Activated CD4-positive, alpha-beta T cell treated with anti-CD3 and anti-CD28 coated beads, Interleukin-2, amount 50 U/mL, for 24 hours (primary cell): ENCODE data around the gene SPATA4.
A peak's percentile ranks its signal among the peaks of the same experiment; 100 is the strongest.
"Not testable (repeated sequence)": the region's sequence is repeated elsewhere in the genome, so short reads cannot be mapped to it uniquely, and the experiment has no call there.

Experiments
- DNase-seq, 2 donors: peaks; one replicate each; pipeline ENCODE4 v3.0.0-alpha.2; 2020; ENCODE audit warnings: low read depth in 1 of 2, low spot score in 1 of 2

The SPATA4 gene

DNA sequence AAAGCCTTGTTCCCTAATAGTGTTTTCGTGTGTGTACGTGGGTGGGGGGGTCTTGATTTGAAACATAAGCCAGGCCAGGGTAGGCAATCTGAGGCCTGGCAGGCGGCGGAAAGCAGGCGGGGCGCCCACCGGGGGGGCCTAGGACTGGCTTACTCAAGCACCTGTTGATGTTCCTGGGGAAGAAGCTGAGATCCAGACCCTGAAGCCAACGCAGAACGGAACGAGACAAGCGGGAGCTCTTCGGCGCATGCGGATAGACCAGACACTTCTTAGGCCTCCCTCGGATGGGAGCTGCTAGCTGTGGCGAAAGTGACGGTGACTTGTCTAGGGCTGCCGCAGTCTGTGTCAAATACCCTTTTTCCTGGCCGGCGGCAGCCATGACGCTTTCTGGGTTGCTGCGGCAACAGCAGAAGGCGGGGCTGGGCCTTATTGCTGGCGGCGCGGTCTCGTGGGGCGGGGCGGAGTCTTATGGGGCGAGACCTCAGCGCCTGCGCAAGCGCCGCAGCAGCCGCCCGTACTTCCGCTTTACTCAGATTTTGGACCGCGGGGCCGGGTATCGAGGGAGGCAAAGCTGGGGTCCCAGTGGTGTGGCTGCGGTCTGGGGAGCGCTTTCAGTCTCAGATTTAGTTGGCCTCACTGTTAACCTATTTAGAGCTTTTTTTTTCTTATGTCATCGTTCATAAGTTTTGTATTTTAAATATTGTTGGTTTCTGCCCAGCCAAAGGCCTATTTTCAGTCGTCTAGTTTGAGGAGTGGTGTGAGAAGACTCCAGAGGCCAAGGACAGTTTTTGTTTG, at the start of gene SPATA4:
SPATA4 (minus strand) TSS at position 402 of the 795 bp plus-strand sequence; CDS start at position 379, 23 bp downstream.
- DNase-seq: peak; percentile 77 to 89

DNA sequence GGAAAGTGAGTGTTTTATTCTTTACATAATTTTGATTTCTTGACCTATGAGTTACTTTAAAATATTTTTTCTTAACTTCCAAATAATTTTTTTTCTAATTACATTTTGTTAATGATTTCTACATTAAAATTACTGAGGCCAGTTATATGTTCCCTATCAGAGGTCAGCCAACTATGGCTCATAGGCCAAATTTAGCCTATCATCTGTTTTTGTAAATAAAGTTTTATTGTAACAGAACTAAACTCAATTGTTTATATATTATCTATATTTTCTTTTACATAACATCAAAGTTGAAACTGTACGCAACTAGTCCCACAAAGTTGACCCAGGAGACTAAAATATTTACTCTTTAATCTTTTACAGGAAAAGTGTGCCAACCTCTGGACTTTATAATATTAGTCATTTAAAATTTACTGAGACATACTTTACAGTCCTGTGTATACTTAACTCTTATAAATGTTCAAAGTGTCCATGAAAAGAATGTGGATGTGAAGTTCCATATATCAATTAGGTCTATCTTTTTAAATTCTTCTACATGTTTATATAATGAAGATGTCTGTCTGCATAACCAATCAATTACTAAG, 47.5 kb upstream of the SPATA4 start:
- DNase-seq: no peak

DNA sequence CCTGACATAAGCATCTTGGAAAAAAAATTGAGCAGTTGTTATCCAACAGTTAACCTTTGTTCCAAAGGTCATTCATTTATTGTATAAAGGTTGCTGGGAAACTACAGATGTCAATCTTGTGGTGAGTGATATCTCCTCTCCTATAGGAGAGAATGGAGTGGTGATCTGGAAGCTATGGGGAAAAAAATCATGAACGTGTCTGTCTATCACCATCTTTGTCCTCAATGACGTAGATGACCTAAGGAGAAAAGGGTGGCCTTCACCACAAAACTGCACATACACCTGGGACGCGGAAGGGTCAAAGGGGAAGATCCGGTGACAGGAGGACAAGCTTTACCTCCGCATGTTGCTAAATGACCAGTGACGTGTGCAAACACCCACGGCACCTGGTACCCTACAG, 46.3 kb upstream of the SPATA4 start:
- no peak for DNase-seq

DNA sequence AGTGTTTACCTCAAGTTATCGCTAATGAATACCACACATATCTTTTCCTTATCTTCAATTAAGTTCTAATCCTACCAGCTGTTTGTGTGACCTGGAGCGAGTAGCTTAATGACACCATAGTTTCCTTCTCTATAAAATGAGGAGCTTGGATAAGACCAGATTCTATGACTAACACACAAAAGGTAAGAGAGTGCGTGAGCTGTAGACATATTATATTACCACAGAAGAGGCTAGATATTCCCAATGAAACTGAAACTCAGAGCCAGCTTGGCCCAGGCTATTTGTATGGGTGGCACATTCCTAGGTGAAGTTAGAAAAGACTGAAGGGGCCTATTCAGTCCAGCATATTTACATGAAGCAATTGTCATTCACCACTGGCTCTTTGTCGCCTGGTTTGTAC, 43.4 kb upstream of the SPATA4 start:
- DNase-seq: no peak

DNA sequence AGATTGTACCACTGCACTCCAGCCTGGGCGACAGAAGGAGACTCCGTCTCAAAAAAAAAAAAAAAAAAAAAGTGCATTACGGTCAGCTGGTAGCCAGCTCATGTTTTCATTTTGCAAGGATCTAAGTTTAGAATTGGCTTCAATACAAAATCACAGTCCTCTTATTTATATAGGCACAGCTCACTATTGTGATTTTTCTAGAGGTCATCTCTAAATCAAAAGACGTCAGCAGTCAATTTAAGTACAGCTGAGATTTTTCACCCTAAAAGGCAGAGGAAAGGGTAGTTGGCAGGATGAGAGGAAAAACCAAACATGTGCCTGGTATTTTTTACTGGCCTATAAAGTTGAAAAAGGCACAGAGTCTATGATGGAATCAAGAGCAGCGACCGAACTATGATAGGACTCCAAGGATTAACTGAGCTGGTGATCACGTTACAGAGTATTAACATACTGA, 42.8 kb upstream of the SPATA4 start:
- no peak for DNase-seq

DNA sequence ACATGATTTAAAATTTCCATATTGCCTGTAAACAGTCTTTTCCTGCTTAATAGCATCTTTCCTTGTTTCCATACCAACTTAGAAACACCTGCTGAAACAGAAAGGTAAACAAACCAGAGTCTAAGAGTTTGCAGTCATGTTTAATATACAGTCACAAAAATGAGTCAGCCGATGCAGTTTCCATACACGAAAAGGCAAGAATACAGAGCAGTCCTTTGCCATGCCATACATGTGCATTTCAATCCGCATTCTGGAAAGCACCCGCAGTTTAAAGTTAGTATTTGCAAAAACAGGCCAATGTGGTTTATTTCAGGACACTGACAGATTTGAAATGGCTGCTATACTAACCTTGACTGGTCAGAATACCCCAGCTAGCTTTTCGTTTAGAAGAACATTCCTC, 41.6 kb upstream of the SPATA4 start:
- no peak for DNase-seq

DNA sequence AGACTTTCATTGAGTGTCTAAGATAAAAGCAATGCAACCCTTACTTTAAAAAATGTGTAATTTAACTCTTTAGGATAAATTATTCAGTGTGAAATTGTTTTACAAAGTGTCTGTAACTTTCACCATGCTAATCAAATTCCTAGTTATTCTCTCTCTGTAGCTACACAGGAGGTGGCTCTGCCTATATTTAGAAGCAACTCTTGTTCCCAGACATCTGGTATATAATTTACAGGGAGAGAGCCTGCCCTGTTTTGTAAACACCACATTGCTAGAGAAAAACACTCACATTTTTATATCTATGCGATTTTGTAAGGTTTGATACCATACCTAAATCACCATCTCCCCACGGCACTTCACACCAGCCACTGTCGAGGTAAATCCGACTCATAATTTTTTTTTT, 35.5 kb upstream of the SPATA4 start:
- DNase-seq: no peak

DNA sequence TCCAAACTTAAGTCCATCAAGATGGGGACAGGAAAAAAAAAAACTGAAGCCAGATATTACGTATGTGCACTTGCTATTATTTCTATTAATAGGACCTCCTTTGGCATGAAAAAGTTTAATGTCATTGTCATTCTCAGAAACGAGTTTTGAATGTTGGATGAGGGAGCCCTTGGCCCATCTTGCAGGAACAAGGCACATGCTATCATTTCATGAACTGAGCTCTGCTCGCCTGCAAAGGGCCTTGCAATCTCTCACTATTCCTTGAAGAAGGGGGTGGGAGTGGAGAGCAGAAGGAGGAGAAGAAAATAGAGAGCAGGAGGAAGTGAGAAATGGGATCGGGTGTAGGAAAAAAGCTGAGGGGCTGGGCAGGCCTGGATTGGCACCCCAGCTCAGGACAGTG, 34.3 kb upstream of the SPATA4 start:
- DNase-seq: no peak

DNA sequence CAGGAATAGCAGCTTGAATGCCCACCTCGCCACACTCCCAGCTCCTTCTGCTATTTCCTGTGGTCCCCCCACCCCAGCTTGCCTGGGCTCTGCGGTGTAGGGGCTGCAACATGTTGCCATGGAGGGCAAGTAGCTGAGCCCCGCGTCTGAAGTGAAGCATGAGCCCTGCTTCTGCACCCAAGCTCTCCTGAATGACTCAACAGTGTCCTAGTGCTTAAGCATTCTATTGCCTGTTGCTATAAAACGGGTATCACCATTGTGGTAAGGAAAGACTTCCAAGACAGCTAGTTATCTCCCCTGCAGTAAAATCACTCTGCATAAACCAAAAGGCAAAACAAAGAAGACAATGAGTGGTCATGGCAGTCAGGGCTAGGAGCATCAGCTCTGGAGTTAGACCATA, 31.4 kb upstream of the SPATA4 start:
- DNase-seq: no peak

DNA sequence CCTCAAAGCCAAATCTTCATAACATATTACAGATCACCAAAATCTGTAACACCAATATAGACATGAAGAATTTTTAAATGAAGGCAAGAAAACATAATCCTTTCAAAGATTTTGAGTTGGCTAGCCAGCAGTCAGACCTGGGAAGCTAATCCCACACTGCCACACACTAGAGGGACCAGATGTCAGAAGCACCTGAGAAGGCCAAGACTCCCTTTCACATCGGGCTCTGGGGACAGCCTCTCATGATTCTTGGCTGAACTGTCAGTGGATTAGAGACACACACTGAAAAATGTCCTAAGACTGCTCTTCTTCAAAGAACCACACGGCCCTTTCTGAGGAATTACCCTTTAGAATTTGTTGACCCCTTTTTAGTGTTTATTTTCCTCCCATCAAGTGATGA, 28.2 kb upstream of the SPATA4 start:
- no peak for DNase-seq

DNA sequence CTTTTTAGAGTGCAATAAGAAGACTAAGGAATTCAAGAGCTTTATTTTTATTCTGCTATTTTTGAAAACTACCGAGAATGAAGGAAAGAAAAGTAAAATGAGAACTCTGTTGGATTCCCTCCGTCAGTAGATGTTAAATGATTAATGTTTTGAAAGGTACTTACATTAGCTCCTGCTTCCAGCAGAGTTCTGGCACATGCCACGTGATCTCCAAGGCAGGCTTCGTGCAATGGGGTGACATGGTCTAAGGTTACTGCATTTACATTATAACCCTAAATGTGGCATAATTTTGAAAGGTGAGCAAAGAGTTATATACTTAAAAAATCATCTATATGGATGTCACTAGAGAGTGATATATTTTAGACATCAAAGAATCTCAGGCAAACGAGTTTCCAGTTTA, 26.8 kb upstream of the SPATA4 start:
- DNase-seq: no peak

DNA sequence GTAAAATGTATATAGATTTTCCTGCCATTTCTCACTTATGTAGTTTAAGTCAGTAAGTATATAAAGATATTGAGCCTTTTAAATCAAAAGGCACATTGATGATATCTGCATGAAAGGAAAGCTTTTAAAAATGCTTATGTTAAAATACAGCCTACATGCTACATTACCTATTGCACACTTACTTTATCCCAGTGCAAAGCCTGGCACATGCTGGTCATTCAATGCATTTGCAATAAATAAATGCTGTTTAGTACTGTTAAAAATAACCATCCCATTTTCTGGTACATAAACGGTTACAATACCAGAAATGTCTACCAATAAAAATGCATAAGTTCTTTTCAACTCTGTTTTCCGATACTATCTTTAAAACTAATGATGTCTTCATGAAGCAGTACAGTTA, 22.1 kb upstream of the SPATA4 start:
- no peak for DNase-seq

DNA sequence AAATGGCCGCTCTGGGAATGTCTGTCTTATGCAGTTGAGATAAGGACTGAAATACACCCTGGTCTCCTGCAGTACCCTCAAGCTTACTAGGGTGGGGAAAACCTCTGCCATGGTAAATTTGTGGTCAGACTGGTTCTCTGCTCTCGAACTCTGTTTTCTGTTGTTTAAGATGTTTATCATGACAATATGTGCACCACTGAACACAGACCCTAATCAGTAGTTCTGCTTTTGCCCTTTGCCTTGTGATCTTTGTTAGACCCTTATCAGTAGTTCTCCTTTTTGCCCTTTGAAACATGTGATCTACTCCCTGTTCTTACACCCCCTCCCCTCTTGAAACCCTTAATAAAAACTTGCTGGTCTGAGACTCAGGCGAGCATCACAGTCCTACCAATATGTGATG, 17.0 kb upstream of the SPATA4 start:
- not testable (repeated sequence) for DNase-seq

DNA sequence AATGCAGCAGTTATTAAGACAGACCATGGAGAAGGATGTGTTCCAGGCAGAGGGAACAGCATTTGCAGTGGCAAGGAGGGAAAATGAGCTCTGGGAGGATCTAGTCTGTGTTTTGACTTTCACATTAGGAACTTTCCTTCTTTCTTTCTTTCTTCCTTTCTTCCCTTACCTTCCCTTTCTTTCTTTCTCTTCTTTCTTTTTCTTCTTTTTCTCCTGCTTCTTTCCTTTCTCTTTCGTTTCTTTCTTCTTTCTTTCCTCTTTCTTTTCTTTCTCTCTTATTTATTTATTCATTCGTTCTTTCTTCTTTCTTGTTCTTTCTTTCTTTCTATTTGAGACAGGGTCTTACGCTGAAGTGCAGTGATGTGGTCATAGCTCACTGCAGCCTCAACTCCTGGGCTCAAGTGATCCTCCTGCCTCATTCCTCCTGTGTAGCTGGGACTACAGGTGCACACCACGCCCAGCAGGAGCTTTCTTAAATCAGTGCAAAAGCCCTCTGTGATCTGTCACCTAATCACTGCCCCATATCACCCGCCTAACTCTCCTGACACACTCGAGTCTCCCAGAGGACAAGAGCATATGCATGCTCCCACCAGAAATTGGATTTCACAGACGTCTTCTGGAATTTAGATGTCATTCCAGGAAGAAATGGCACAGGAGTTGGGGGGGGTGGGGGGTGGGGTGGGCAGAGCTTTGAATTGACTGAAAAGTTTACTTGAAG, 15.4 kb upstream of the SPATA4 start:
- no peak for DNase-seq

DNA sequence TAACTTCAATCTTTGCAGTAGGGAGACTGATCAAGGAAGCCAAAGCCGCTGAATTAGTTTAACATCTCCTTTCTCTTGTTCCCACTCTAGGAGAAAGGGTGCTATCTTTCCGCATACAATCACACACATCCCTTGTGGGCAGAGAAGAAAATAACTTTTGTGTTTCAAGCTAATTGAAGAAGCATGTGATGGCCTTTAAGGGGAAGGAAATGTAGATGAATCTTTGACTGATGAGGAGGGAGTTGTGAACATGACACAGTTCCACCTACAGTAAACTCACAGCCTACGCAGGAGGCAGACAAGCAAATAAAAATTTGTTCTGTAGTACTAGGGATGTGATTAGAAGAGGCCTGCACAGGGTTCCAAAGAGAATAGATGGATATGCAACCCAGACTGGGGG, 14.7 kb upstream of the SPATA4 start:
- DNase-seq: no peak

DNA sequence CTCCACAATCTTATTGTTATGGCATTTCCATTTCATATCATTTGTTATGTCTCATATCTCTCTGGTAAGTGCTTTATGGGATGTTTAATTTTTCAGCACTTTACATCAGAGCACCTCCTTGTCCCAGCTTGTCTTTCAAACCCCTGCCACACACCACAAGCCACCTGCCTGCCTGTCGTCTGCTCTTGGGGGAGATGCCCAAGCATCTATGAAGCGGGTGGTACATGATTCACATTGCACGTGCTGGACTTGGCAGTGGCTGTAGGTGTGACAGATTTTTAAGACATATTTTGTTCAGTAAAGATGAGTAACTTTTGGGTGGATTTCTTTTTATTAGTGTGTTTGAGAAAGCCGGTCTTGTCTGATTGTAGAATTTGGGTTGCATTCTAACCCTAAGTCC, 14.2 kb upstream of the SPATA4 start:
- DNase-seq: no peak

DNA sequence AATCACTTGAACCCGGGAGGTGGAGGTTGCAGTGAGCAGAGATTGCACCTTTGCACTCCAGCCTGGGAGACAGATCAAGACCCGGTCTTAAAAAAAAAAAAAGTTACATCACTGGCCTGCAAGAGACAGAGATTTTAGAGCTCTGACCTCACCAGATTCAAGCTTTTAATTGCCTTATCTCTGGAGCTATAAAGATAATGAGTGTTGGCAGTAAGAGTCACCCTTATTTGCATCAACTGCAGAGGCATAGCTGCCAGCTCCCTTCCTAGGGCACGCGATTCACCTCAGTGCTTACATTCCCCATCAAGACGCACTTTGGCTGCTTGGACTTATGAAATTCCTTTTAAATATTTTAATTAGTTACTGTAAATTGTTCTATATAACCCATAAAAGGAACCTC, 12.5 kb upstream of the SPATA4 start:
- DNase-seq: no peak

DNA sequence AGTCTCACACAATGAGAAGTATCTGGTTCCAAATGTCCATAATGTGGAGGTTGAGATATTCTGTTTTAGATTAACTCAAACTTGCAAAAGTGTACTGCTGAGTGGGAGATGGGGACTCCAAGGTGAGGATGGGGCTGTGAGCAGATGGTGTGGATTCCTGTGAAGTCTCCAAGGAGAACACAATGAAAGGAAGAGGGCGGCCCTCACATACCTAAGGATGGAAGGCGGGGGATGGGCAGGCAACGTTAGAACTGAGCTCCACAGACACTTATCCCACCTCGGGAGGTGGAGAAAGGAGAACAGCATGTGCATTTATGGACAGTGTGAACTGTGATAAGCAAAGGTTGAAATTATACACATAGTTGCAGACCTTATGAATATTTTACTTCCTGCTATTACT, 9.9 kb upstream of the SPATA4 start:
- DNase-seq: no peak

DNA sequence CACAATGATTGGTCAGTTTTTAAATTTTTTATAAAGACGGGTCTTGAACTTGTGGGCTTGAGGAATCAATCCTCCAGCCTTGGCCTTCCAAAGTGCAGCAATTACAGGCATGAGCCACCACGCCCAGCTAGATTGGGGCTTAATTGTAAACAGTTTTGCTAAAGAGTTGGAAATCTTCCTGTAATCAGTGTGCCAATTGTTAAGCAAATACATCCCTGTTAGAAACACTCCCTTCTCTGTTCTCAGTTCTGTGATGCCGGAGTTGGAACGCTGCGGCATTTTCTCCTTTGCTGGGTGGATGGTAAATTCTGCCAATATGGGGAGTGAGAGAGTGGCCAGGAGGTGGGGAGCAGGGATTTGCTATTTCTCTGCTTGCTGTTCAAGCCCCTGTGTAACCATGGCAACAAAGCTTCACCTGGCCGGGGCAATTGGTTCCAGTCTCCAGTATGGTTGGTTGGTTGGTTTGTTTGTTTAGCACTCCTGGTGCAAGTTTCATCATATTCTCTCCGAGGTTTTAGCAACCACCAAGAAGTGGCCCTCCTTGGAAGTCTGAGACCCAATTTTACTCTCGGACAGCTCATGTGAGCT, 3.0 kb upstream of the SPATA4 start:
- no peak for DNase-seq

DNA sequence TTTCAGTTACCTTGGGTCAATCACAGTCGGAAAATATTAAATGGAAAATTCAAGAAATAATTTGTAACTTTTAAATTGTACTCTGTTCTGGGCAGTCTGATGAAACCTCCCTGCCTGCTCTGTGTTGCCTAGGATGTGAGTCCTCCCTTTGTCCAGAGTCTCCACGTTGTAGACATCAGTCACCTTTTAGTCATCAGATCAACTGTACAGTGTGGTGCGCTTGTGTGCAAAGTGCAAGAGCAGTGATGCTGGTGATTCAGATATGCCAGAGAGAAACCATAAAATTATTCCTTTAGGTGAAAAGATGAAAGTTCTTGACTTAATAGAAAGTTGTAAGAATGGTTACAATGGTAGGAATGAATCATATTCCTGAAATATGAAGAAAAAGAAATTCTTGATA, 1.4 kb downstream of the SPATA4 start:
- DNase-seq: peak in 1 of 2 donors; percentile 52

DNA sequence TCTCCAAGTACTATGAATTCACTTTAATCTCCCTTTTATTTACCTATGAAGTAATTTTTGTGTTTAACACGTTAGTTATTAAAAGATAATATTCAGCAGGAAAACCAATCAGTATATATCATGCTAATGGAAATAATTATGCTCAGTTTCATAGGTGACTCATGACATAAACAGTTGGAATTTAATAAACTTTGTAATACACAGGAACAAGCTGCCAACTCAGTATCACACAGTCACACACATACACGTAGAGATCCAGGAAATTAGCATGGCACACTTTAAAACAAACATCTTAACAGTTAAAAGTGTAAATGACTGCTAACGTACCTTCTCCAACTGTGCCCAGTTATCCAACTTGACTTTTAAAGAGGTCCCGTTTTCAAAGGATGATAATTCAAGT, 2.3 kb downstream of the SPATA4 start:
- DNase-seq: no peak

DNA sequence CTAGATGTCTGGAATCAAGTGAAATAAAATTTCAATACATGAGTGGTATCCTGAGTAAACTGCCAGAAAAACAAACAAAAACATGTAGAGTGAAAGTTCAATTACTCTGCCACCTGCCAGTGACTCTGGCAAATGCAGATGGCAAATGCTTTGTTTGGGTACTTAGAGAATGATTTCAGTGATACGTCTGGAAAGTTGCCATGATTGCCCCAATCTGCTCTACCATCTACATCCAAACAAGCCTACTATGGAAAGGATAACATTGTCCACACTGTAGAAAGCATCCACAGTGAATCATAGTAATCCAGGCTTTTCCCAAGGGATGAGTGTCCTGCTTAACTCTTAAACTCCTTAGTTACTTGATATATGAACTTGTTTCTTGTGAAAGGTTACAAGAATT, 3.4 kb downstream of the SPATA4 start:
- DNase-seq: no peak
